WTC11 (cell line): Measurements from ENCODE around the gene UPF1. TPM values are rescaled to one million over a fixed set of nuclear protein-coding genes. Genes with fewer than 3 reads are reported as not detected.

Experiments used
- ATAC-seq: fragments of 200-7000 bp; cut with Tn5 transposase; 2 replicates; pipeline ENCODE4 v1.10.0; 2021; ENCODE audit warnings: mild to moderate bottlenecking, moderate library complexity
- CTCF ChIA-PET: fragments of 300-600 bp; sonication (Branson Sonifier 250); formaldehyde crosslinking; loops from one replicate; lab custom pipeline; 2021; ENCODE audit warnings: antibody characterized with exemption; lab: Charles Lee
- POLR2A ChIA-PET: fragments of 350-600 bp; sonication (Branson Sonifier 250); formaldehyde crosslinking; loops from one replicate; lab custom pipeline; 2021; ENCODE audit warnings: antibody characterized with exemption; lab: Charles Lee
- DNase-seq: peaks from one replicate; pipeline ENCODE4 v3.0.0; 2021; ENCODE audit warnings: low spot score
- H3K27ac Mint-ChIP-seq: 2 replicates; pipeline ENCODE4 v1.8.0; 2021; ENCODE audit warnings: mixed read lengths
- H3K27me3 Mint-ChIP-seq: 2 replicates; pipeline ENCODE4 v1.8.0; 2021; ENCODE audit warnings: low read depth, mild to moderate bottlenecking, moderate library complexity, mixed read lengths
- H3K36me3 Mint-ChIP-seq: 2 replicates; pipeline ENCODE4 v1.8.0; 2021; ENCODE audit warnings: mixed read lengths
- H3K4me1 Mint-ChIP-seq: 2 replicates; pipeline ENCODE4 v1.8.0; 2022; ENCODE audit warnings: mixed read lengths
- H3K4me3 Mint-ChIP-seq: 2 replicates; pipeline ENCODE4 v1.8.0; 2021; ENCODE audit warnings: mild to moderate bottlenecking, moderate library complexity, mixed read lengths
- H3K9me3 Mint-ChIP-seq: 2 replicates; pipeline ENCODE4 v1.8.0; 2021; ENCODE audit warnings: mixed read lengths
- ATF2 ChIP-seq: sonication (generic); formaldehyde crosslinking; IDR thresholded peaks from 2 replicates; pipeline ENCODE4 v1.8.1; 2022; ENCODE audit warnings: low read depth, missing genetic modification reagents, borderline replicate concordance
- E2F5 ChIP-seq: sonication (generic); formaldehyde crosslinking; IDR thresholded peaks from 2 replicates; pipeline ENCODE4 v1.8.1; 2022; ENCODE audit warnings: mild to moderate bottlenecking, moderate library complexity, missing genetic modification reagents
- GABPB1 ChIP-seq: sonication (generic); formaldehyde crosslinking; IDR thresholded peaks from 2 replicates; pipeline ENCODE4 v1.8.1; 2023; ENCODE audit warnings: mild to moderate bottlenecking, missing genetic modification reagents
- GRHL2 ChIP-seq: fragments of 250-450 bp; sonication (Bioruptor Pico); IDR thresholded peaks from 2 replicates; pipeline ENCODE4 v1.8.0; 2022; ENCODE audit warnings: mild to moderate bottlenecking, moderate library complexity; ENCODE audit not compliant: insufficient replicate concordance, severe bottlenecking
- GTF2I ChIP-seq: fragments of 250-450 bp; sonication (Bioruptor Pico); conservative IDR thresholded peaks from 2 replicates; pipeline ENCODE4 v1.4.0; 2021; ENCODE audit warnings: mild to moderate bottlenecking
- JAZF1 ChIP-seq: fragments of 250-450 bp; sonication (Bioruptor Pico); IDR thresholded peaks from 2 replicates; pipeline ENCODE4 v1.9.0; 2021; ENCODE audit warnings: moderate library complexity, mild to moderate bottlenecking, inconsistent platforms
- NFE2L1 ChIP-seq: sonication (generic); formaldehyde crosslinking; IDR thresholded peaks from 2 replicates; pipeline ENCODE4 v1.8.1; 2023; ENCODE audit warnings: missing genetic modification reagents
- PRDM15 ChIP-seq: sonication (generic); formaldehyde crosslinking; IDR thresholded peaks from 2 replicates; pipeline ENCODE4 v1.8.0; 2022; ENCODE audit warnings: missing genetic modification reagents
- RELA ChIP-seq: sonication (generic); formaldehyde crosslinking; IDR thresholded peaks from 2 replicates; pipeline ENCODE4 v1.8.1; 2022; ENCODE audit warnings: missing genetic modification reagents, mild to moderate bottlenecking, borderline replicate concordance
- SMAD3 ChIP-seq: sonication (generic); formaldehyde crosslinking; IDR thresholded peaks from 2 replicates; pipeline ENCODE4 v1.8.0; 2022; ENCODE audit warnings: missing genetic modification reagents, mild to moderate bottlenecking, borderline replicate concordance
- TEAD4 ChIP-seq: sonication (generic); formaldehyde crosslinking; IDR thresholded peaks from 2 replicates; pipeline ENCODE4 v1.8.0; 2022; ENCODE audit warnings: mild to moderate bottlenecking, missing genetic modification reagents
- TP53 ChIP-seq: sonication (generic); formaldehyde crosslinking; IDR thresholded peaks from 2 replicates; pipeline ENCODE4 v1.8.1; 2023; ENCODE audit warnings: mild to moderate bottlenecking, missing genetic modification reagents
- ZNF219 ChIP-seq: sonication (generic); formaldehyde crosslinking; IDR thresholded peaks from 2 replicates; pipeline ENCODE4 v1.8.0; 2023; ENCODE audit warnings: missing genetic modification reagents, mild to moderate bottlenecking, borderline replicate concordance
- ZNF232 ChIP-seq: sonication (generic); formaldehyde crosslinking; IDR thresholded peaks from 2 replicates; pipeline ENCODE4 v1.8.0; 2022; ENCODE audit warnings: mild to moderate bottlenecking, missing genetic modification reagents
- total RNA-seq: library from RNA; stranded (reverse); gene quantifications from 3 replicates; pipeline ENCODE4 v1.2.3, GENCODE V29; 2021
- TF ChIP-seq, protein P1 (sequence below): sonication (generic); formaldehyde crosslinking; IDR thresholded peaks from 2 replicates; pipeline ENCODE4 v1.8.0; 2022; ENCODE audit warnings: mild to moderate bottlenecking, missing genetic modification reagents
- TF ChIP-seq, protein P2 (sequence below): sonication (generic); formaldehyde crosslinking; IDR thresholded peaks from 2 replicates; pipeline ENCODE4 v1.8.1; 2023; ENCODE audit warnings: mild to moderate bottlenecking, missing genetic modification reagents, borderline replicate concordance
- TF ChIP-seq, protein P3 (sequence below): sonication (generic); formaldehyde crosslinking; conservative IDR thresholded peaks from 2 replicates; pipeline ENCODE4 v1.8.1; 2022; ENCODE audit warnings: mild to moderate bottlenecking, missing genetic modification reagents

The UPF1 gene
- total RNA-seq, 1 experiment from 2014 or later: 82.5 TPM

DNA sequence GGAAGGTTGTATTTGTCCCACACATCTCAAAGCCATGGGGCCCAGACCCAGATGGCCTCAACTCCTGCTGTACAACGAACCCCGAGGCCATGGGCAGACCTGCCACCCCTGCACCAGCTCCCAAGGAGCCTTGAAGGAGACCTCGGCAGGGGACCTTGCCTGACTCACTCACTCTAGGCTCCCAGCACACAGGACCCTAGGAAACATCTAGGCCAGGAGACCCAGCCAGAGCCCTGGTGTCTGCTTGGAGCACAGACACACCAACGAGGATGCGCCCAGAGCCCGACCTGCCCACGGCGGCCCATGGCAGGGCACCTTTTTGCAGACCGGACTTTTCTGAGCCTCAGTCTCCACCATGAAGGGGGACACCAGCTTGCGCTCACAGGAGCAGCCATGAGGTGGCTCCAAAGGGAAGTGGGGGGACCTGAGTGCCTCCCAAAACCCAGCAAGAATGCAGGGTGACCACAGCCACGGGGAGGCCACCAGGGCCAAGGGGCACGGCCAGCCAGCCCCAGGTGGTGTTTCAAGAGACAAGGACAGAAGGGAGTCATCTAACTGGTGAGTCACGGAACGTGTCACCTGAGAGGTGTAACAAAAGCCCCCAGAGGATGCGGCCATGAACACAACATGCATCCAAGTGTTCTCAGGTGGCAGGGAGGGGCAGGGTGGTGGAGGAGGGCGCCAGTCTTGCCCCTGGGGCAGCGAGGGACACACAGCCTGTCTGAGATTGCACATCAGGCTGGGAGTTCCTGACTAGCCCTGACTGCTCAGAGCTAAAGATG, 69.1 kb downstream of the UPF1 start:
- ATAC-seq (no peak), DNase-seq (no peak)
- no peak for TF ChIP-seq SMAD3 (CRISPR knock-in tag)
- TF ChIP-seq, protein P1, sequence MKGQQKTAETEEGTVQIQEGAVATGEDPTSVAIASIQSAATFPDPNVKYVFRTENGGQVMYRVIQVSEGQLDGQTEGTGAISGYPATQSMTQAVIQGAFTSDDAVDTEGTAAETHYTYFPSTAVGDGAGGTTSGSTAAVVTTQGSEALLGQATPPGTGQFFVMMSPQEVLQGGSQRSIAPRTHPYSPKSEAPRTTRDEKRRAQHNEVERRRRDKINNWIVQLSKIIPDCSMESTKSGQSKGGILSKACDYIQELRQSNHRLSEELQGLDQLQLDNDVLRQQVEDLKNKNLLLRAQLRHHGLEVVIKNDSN (CRISPR knock-in tag): no peak
- no peak for TF ChIP-seq GTF2I (CRISPR knock-in tag)
- TF ChIP-seq RELA (CRISPR knock-in tag): no peak
- TF ChIP-seq GRHL2 (CRISPR knock-in tag): no peak
- no peak for TF ChIP-seq ATF2 (CRISPR knock-in tag)
- TF ChIP-seq TP53 (CRISPR knock-in tag): no peak
- no peak for TF ChIP-seq JAZF1 (CRISPR knock-in tag)
- TF ChIP-seq TEAD4 (CRISPR knock-in tag): no peak
- no peak for TF ChIP-seq PRDM15 (CRISPR knock-in tag)
- TF ChIP-seq NFE2L1: no peak
- TF ChIP-seq ZNF232: no peak
- TF ChIP-seq, protein P2, sequence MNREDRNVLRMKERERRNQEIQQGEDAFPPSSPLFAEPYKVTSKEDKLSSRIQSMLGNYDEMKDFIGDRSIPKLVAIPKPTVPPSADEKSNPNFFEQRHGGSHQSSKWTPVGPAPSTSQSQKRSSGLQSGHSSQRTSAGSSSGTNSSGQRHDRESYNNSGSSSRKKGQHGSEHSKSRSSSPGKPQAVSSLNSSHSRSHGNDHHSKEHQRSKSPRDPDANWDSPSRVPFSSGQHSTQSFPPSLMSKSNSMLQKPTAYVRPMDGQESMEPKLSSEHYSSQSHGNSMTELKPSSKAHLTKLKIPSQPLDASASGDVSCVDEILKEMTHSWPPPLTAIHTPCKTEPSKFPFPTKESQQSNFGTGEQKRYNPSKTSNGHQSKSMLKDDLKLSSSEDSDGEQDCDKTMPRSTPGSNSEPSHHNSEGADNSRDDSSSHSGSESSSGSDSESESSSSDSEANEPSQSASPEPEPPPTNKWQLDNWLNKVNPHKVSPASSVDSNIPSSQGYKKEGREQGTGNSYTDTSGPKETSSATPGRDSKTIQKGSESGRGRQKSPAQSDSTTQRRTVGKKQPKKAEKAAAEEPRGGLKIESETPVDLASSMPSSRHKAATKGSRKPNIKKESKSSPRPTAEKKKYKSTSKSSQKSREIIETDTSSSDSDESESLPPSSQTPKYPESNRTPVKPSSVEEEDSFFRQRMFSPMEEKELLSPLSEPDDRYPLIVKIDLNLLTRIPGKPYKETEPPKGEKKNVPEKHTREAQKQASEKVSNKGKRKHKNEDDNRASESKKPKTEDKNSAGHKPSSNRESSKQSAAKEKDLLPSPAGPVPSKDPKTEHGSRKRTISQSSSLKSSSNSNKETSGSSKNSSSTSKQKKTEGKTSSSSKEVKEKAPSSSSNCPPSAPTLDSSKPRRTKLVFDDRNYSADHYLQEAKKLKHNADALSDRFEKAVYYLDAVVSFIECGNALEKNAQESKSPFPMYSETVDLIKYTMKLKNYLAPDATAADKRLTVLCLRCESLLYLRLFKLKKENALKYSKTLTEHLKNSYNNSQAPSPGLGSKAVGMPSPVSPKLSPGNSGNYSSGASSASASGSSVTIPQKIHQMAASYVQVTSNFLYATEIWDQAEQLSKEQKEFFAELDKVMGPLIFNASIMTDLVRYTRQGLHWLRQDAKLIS (CRISPR knock-in tag): no peak
- no peak for TF ChIP-seq ZNF219 (CRISPR knock-in tag)
- TF ChIP-seq E2F5 (CRISPR knock-in tag): no peak
- TF ChIP-seq, protein P3, sequence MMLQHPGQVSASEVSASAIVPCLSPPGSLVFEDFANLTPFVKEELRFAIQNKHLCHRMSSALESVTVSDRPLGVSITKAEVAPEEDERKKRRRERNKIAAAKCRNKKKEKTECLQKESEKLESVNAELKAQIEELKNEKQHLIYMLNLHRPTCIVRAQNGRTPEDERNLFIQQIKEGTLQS (CRISPR knock-in tag): no peak
- TF ChIP-seq GABPB1 (CRISPR knock-in tag): no peak
- H3K9me3 Mint-ChIP-seq: no peaks in the 10 kb centered on the region
- no peak overlapping the region for H3K4me3 Mint-ChIP-seq
- ChIA-PET POLR2A (no interaction called here), CTCF (interaction anchor here (1.3 kb wide), 1 partner anchor 54 kb away, joined by 4 read pairs; no protein-coding TSS in a partner anchor)
- peaks cover 5% of the 10 kb centered on the region; the same call in 1 of the 2 replicates for H3K36me3 Mint-ChIP-seq
- H3K27me3 Mint-ChIP-seq: peaks cover 16% of the 10 kb centered on the region
- H3K27ac Mint-ChIP-seq: no peak overlapping the region
- no peaks in the 10 kb centered on the region for H3K4me1 Mint-ChIP-seq
